ENCODE data around the gene SLC26A3.

Gene SLC26A3

GRCh38 chr7:107842213-107842612 is 39.2 kb upstream of the SLC26A3 start:
- H3K4me3 ChIP-seq (ENCODE audit: low read depth, low read length): no peak overlapping the region
- TF ChIP-seq CTCF (IDR thresholded peaks at IDR 0.05; ENCODE audit: low read depth, low read length): no peak

GRCh38 chr7:107838816-107839565 is 36.0 kb upstream of the SLC26A3 start:
- no peak for TF ChIP-seq CTCF (IDR thresholded peaks at IDR 0.05; ENCODE audit: low read depth, low read length)
- H3K4me3 ChIP-seq (ENCODE audit: low read depth, low read length): no peak overlapping the region

GRCh38 chr7:107838024-107838601 is 35.1 kb upstream of the SLC26A3 start:
- no peak for TF ChIP-seq CTCF (IDR thresholded peaks at IDR 0.05; ENCODE audit: low read depth, low read length)
- H3K4me3 ChIP-seq (ENCODE audit: low read depth, low read length): no peak overlapping the region

- TF ChIP-seq CTCF (IDR thresholded peaks at IDR 0.05; ENCODE audit: low read depth, low read length): no peak
- H3K4me3 ChIP-seq (ENCODE audit: low read depth, low read length): no peak overlapping the region
These were observed 34.1 kb upstream of the SLC26A3 start for GRCh38 chr7:107837145-107837512.

GRCh38 chr7:107836237-107837144 is 33.5 kb upstream of the SLC26A3 start:
- H3K4me3 ChIP-seq (ENCODE audit: low read depth, low read length): no peak overlapping the region
- TF ChIP-seq CTCF (IDR thresholded peaks at IDR 0.05; ENCODE audit: low read depth, low read length): no peak

- no peak overlapping the region for H3K4me3 ChIP-seq (ENCODE audit: low read depth, low read length)
- no peak for TF ChIP-seq CTCF (IDR thresholded peaks at IDR 0.05; ENCODE audit: low read depth, low read length)
These were observed 31.4 kb upstream of the SLC26A3 start for GRCh38 chr7:107834401-107834800.

All from WI38 (cell line).